ENCODE measurements around the gene CAMK4.
"Not testable (repeated sequence)": the region's sequence is repeated elsewhere in the genome, so short reads cannot be mapped to it uniquely, and the experiment has no call there.

The CAMK4 gene

DNA sequence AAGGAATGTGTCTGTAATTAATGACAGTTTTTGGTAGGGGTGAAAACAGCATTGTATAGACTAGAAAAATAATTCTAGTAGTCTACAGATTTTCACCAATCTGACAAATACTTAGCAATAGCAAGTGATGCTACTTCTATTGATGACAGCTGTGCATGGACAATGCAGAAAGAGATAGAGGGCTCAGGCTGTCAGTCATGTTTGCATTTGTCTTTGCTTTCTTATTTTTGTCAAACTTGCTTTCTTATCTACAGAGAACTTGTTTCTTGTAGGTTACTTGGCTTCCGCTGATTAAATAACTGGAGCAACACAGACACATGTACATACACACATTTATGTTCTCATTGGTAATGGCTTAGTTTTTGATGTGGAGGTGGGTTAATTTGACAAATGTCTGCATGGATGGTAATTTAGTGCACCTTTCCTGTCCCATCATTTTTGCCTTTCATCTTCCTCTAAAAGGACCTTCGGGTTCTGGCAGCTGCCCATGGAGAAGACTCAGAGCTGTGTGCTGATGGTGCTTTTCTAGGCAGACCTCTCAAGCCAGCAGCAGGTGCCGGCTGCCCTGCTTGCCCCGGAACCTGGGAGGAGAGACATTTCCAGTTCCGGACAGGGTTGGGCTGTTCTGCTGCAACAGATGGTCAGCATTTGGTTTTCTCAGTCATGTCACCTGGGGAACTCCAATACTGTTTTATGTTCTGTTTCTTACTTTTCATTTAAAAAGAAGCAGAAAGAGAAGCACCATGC lies 28.8 kb downstream of the CAMK4 start:
- H2AFZ ChIP-seq (ENCODE audit: low read depth, low read length) = no peak overlapping the region
- H3K4me1 ChIP-seq (ENCODE audit: insufficient read depth, low read length) = no peaks in the 10 kb centered on the region
- no peaks in the 10 kb centered on the region for H3K36me3 ChIP-seq (ENCODE audit: insufficient read depth, low read length)
- no peaks in the 10 kb centered on the region for H3K27me3 ChIP-seq (ENCODE audit: insufficient read depth, low read length)
- no peak overlapping the region for H3K4me3 ChIP-seq (ENCODE audit: low read length)
- no peaks in the 10 kb centered on the region for H3K9me3 ChIP-seq (ENCODE audit: low read length)

DNA sequence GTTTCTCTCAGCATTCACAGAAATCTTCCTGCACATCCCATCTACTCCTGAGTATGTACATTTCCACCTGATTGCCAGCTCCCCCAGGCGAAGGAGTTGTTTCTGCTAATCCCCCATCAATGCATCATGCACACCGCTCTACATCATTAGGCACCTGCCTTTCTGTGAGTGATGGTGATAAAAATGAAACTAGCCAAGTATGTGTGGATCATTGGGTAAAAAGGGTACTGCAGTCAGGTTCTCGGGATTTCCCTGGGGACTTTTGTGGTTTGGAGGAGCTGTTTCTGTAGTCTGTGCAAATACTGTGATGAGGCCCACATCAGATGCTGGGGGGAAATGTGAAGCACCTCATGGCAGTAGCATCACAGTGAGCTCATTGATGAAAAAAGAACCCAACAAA lies 30.4 kb downstream of the CAMK4 start:
- no peak overlapping the region for H3K4me3 ChIP-seq (ENCODE audit: low read length)
- no peaks in the 10 kb centered on the region for H3K9me3 ChIP-seq (ENCODE audit: low read length)
- H3K4me1 ChIP-seq (ENCODE audit: insufficient read depth, low read length) = no peaks in the 10 kb centered on the region
- H3K27me3 ChIP-seq (ENCODE audit: insufficient read depth, low read length) = no peaks in the 10 kb centered on the region
- H2AFZ ChIP-seq (ENCODE audit: low read depth, low read length) = no peak overlapping the region
- H3K36me3 ChIP-seq (ENCODE audit: insufficient read depth, low read length) = no peaks in the 10 kb centered on the region

DNA sequence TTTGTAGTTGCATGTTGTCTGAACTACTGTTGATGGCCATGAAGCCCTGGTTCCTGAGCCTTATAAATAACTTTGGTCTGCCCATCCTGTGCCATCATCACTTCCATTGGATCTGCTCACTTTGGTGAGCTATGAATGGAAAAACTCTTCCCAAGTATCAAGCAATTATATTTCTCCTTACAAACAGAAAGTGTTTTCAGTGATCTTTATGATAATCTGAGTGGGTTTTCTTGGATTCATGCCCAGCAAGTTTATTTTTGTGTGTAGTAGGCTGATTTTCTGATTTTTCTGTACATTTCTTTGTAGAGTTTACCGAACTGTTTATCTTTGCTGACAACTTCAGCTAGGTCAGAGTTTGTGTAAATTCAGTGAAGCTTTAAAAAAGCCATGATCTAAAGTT lies 31.0 kb downstream of the CAMK4 start:
- Histone ChIP-seq H3K27me3 (ENCODE audit: insufficient read depth, low read length) (no peaks in the 10 kb centered on the region), H3K9me3 (ENCODE audit: low read length) (no peaks in the 10 kb centered on the region), H3K4me1 (ENCODE audit: insufficient read depth, low read length) (no peaks in the 10 kb centered on the region), H3K4me3 (ENCODE audit: low read length) (no peak overlapping the region), H2AFZ (ENCODE audit: low read depth, low read length) (no peak overlapping the region), H3K36me3 (ENCODE audit: insufficient read depth, low read length) (no peaks in the 10 kb centered on the region)

DNA sequence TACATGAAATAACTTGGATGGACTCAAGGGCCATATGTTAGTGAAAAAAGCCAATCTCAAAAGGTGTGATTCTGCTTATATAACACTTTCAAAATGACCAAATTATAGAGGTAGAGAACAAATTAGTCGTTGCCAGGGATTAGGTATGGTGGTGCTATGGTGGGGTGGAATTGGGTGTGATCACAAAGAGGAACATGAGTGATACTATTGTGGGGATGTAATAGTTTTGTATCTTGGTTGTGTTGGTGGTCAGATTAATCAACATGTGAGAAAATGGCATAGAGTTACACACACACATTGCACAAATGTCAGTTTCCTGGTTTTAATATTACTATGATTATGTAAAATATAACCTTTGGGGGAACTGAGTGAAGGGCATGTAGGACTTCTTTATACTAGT lies 31.9 kb downstream of the CAMK4 start:
- Histone ChIP-seq H3K4me1 (ENCODE audit: insufficient read depth, low read length) (no peaks in the 10 kb centered on the region), H3K36me3 (ENCODE audit: insufficient read depth, low read length) (no peaks in the 10 kb centered on the region), H3K9me3 (ENCODE audit: low read length) (no peaks in the 10 kb centered on the region), H3K27me3 (ENCODE audit: insufficient read depth, low read length) (no peaks in the 10 kb centered on the region), H2AFZ (ENCODE audit: low read depth, low read length) (no peak overlapping the region), H3K4me3 (ENCODE audit: low read length) (no peak overlapping the region)

DNA sequence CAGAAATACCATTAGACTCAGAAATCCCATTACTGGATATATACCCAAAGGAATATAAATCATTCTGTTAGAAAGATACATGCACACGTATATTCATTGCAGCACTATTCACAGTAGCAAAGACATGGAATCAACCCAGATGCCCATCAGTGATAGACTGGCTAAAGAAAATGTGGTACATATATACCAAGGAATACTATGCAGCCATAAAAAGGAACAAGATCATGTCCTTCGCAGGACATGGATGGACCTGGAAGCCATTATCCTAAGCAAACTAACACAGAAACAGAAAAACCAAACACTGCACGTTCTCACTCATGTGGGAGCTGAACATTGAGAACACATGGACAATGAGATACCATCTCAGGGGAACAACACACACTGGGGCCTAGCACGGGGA lies 33.4 kb downstream of the CAMK4 start:
- not testable (repeated sequence) for H3K4me3 ChIP-seq (ENCODE audit: low read length); H2AFZ ChIP-seq (ENCODE audit: low read depth, low read length); H3K36me3 ChIP-seq (ENCODE audit: insufficient read depth, low read length); H3K27me3 ChIP-seq (ENCODE audit: insufficient read depth, low read length); H3K4me1 ChIP-seq (ENCODE audit: insufficient read depth, low read length); H3K9me3 ChIP-seq (ENCODE audit: low read length)

DNA sequence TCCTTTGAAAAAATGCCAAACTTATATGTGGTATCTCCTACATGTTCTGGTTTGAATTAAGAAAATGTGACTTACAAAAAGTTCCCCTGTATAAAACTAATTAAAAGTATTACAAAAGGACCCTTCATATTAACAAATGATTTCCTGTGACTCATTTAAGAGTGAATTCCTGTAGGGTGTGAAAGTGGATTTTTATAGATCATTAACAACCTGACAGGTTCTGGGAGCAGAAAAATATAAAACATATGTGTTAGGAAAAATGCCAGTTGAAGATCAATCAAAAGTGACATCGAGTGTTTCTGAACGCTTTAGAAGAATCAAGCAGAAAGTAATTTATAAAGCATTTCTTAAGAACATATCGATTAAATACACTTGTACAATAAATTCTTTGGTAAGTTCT lies 35.5 kb downstream of the CAMK4 start:
- Histone ChIP-seq H3K4me1 (ENCODE audit: insufficient read depth, low read length) (no peaks in the 10 kb centered on the region), H3K27me3 (ENCODE audit: insufficient read depth, low read length) (no peaks in the 10 kb centered on the region), H3K4me3 (ENCODE audit: low read length) (no peak overlapping the region), H3K36me3 (ENCODE audit: insufficient read depth, low read length) (no peaks in the 10 kb centered on the region), H2AFZ (ENCODE audit: low read depth, low read length) (no peak overlapping the region), H3K9me3 (ENCODE audit: low read length) (no peaks in the 10 kb centered on the region)

DNA sequence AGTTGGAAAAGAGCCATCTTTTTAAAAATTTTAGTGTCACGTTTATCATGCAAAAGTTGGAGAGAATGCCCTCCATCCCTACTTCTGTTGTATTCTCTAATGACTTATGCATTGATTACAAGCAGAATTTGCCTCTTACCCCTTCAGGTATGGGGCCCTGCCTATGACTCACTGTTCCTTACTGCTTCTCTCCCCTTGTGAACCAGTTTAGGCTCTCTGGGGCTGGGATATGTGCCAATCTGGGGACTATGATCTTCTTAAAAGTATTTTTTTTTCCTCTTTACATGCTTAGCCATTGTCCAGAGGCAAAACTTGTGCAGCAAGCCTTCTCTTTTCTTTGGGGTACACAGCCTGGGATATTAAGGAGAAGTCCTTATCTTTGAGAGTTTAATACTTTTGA lies 37.4 kb downstream of the CAMK4 start:
- Histone ChIP-seq H2AFZ (ENCODE audit: low read depth, low read length) (no peak overlapping the region), H3K9me3 (ENCODE audit: low read length) (no peaks in the 10 kb centered on the region), H3K36me3 (ENCODE audit: insufficient read depth, low read length) (no peaks in the 10 kb centered on the region), H3K27me3 (ENCODE audit: insufficient read depth, low read length) (no peaks in the 10 kb centered on the region), H3K4me3 (ENCODE audit: low read length) (no peak overlapping the region), H3K4me1 (ENCODE audit: insufficient read depth, low read length) (no peaks in the 10 kb centered on the region)

DNA sequence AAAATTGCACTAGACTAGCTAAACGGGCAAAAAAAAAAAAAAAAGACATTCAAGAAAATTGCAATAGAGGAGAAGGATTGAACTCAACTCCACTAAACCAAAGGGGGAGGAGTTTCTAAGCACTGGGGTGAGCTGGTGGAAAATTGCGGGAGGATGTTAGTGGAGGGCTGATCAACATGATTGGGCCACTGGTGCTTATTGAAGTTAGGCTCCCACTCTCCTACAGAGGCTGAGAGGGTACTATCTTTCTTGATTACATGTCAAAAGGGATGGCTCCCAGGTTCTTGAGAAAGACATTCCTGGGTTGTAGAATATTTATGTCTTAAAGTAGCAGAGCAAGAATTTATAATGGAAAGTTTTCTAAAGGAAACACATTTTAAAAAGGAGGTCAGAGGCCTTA lies 38.0 kb downstream of the CAMK4 start:
- H3K9me3 ChIP-seq (ENCODE audit: low read length) = no peaks in the 10 kb centered on the region
- no peak overlapping the region for H3K4me3 ChIP-seq (ENCODE audit: low read length)
- no peaks in the 10 kb centered on the region for H3K36me3 ChIP-seq (ENCODE audit: insufficient read depth, low read length)
- no peaks in the 10 kb centered on the region for H3K27me3 ChIP-seq (ENCODE audit: insufficient read depth, low read length)
- no peaks in the 10 kb centered on the region for H3K4me1 ChIP-seq (ENCODE audit: insufficient read depth, low read length)
- H2AFZ ChIP-seq (ENCODE audit: low read depth, low read length) = no peak overlapping the region

DNA sequence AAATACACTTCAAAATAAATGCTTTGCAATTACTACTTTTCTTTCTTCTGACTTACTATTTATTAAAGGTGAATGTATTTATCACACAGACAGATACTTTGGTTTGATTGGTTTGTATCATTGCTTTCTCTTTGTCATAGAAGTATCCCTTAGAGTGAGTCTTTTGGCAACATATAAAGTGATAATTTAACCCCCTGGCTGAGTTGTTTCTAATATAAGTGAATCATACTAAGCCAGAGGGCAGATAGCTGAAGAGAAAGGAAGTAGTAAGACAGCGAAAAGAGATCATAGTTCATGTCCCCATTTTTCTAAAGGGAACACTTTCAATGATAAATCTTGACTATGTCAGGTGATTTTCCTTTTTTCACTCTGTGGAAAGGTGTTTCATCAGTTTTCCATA lies 38.6 kb downstream of the CAMK4 start:
- Histone ChIP-seq H3K4me3 (ENCODE audit: low read length) (no peak overlapping the region), H3K9me3 (ENCODE audit: low read length) (no peaks in the 10 kb centered on the region), H2AFZ (ENCODE audit: low read depth, low read length) (no peak overlapping the region), H3K27me3 (ENCODE audit: insufficient read depth, low read length) (no peaks in the 10 kb centered on the region), H3K36me3 (ENCODE audit: insufficient read depth, low read length) (no peaks in the 10 kb centered on the region), H3K4me1 (ENCODE audit: insufficient read depth, low read length) (no peaks in the 10 kb centered on the region)

DNA sequence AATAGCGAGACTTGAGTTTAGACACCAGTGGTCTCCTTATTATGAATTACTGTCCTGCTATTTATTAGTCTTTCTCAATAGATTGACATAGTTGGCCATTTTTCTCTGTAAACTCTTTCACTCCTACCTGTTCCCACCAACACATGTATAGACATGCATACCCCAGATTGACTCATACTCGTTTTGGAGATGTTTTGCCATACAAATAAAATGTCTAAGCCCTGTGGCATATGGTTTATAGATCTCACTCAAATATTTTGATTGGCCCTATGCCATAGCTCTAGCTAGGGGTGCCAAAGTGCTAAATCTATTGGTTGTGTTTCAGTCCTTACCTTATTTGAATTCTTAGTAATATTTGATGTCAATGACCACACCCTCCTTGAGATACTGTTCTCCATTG lies 42.3 kb downstream of the CAMK4 start:
- H3K4me1 ChIP-seq (ENCODE audit: insufficient read depth, low read length) = no peaks in the 10 kb centered on the region
- H3K4me3 ChIP-seq (ENCODE audit: low read length) = no peak overlapping the region
- no peaks in the 10 kb centered on the region for H3K27me3 ChIP-seq (ENCODE audit: insufficient read depth, low read length)
- H2AFZ ChIP-seq (ENCODE audit: low read depth, low read length) = no peak overlapping the region
- H3K36me3 ChIP-seq (ENCODE audit: insufficient read depth, low read length) = no peaks in the 10 kb centered on the region
- H3K9me3 ChIP-seq (ENCODE audit: low read length) = no peaks in the 10 kb centered on the region

DNA sequence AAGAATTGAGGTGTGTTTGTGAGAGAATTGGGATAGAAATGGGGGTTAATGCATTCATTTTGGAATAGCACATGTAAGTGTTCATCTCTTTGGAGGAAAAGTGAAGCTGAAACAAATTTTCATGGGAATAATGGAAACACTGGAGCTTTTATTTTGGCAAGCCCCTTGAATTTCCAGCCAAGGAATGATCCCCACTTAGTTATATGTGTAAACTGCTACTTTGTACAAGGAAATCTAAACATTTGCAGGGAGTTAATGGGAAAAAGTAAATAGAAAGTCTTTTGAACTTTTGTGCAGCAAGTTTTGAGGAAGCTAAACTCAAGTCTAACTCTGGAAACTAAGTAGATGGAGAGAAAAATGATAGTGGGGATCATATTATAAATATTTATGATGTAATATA lies 44.1 kb downstream of the CAMK4 start:
- Histone ChIP-seq H3K4me1 (ENCODE audit: insufficient read depth, low read length) (no peaks in the 10 kb centered on the region), H3K9me3 (ENCODE audit: low read length) (no peaks in the 10 kb centered on the region), H3K27me3 (ENCODE audit: insufficient read depth, low read length) (no peaks in the 10 kb centered on the region), H3K36me3 (ENCODE audit: insufficient read depth, low read length) (no peaks in the 10 kb centered on the region), H3K4me3 (ENCODE audit: low read length) (no peak overlapping the region), H2AFZ (ENCODE audit: low read depth, low read length) (no peak overlapping the region)

DNA sequence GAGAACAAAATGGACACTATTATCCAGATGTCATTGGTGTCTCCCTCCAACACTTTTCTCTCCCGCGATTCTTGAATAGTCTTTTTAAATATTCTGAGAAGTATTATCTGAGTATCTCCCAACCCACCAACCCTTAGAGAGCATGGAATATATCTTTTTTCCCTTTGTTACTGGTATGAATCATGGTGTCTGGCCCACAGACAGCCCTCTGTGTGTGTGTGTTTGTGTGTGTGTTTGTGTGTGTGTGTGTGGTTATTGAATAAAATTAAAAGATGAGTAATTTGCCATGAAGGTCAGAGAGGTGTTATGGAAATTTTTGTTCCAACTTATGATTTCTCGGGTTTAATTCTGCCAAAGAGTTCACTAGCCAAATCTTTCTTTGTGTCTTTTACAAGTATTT lies 47.7 kb downstream of the CAMK4 start:
- H3K27me3 ChIP-seq (ENCODE audit: insufficient read depth, low read length) = no peaks in the 10 kb centered on the region

DNA sequence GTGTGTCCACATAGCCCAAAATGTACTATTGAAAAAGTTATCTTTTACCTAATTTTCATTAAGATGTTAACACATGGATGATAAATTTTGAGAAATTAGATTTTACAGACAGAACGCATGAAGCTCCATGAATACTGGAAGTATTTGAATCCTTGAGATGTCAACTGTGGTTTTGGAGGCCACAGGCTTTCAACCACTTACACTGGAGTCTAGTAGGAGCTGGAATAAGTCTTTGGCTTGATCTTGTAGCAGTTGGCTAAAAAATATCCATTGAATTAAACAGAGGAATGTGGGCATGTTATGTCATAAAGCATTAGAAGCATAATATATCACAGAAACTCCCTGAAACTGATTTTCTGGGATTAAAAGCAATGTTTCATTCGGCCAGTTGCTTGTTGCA lies 52.9 kb downstream of the CAMK4 start:
- Histone ChIP-seq H3K4me3 (ENCODE audit: low read length) (no peak overlapping the region), H3K4me1 (ENCODE audit: insufficient read depth, low read length) (peaks cover 16% of the 10 kb centered on the region), H3K9me3 (ENCODE audit: low read length) (no peaks in the 10 kb centered on the region), H3K36me3 (ENCODE audit: insufficient read depth, low read length) (no peaks in the 10 kb centered on the region), H2AFZ (ENCODE audit: low read depth, low read length) (no peak overlapping the region), H3K27me3 (ENCODE audit: insufficient read depth, low read length) (no peaks in the 10 kb centered on the region)

More for the DNA sequence above, 47.7 kb downstream of the CAMK4 start:
- Histone ChIP-seq H3K4me3 (ENCODE audit: low read length) (no peak overlapping the region), H3K4me1 (ENCODE audit: insufficient read depth, low read length) (no peaks in the 10 kb centered on the region), H3K9me3 (ENCODE audit: low read length) (no peaks in the 10 kb centered on the region), H3K36me3 (ENCODE audit: insufficient read depth, low read length) (no peaks in the 10 kb centered on the region), H2AFZ (ENCODE audit: low read depth, low read length) (no peak overlapping the region)

DNA sequence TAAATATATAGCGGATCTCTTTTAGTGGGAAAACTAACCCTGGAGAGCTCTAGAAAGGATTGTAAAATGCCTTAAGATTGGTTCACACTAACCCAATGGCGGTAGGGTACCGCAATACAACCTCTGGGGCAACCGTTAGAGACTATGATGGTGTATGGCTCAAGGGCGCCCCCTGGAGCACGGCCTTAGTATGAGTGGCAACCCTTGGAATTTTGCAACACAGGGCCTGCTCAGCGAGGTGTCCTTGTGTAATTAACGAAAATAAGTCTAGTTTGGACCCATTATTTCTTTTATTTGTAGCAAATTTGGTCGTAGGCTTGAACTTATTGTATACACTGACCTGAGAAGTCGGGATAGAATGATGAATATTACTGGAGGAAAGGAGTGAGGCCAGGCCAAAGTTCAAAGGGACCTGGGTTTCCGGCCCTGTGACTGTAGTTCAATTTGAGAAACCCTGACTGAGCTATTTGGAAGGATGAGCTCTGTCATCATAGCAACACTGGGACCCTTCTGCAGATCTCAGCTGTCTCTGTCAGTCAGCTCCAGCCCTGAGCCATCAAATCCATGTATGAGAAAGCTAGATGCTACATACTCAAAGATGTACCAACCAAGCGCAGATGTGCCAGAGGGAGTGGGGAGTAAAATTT lies 54.8 kb downstream of the CAMK4 start:
- Histone ChIP-seq H3K36me3 (ENCODE audit: insufficient read depth, low read length) (no peaks in the 10 kb centered on the region), H2AFZ (ENCODE audit: low read depth, low read length) (no peak overlapping the region), H3K4me3 (ENCODE audit: low read length) (no peak overlapping the region), H3K9me3 (ENCODE audit: low read length) (no peaks in the 10 kb centered on the region), H3K27me3 (ENCODE audit: insufficient read depth, low read length) (no peaks in the 10 kb centered on the region), H3K4me1 (ENCODE audit: insufficient read depth, low read length) (peaks cover 16% of the 10 kb centered on the region)

Data from neuron (in vitro differentiated cells).